Measurements from ENCODE around the gene AKR1C2.

DNA sequence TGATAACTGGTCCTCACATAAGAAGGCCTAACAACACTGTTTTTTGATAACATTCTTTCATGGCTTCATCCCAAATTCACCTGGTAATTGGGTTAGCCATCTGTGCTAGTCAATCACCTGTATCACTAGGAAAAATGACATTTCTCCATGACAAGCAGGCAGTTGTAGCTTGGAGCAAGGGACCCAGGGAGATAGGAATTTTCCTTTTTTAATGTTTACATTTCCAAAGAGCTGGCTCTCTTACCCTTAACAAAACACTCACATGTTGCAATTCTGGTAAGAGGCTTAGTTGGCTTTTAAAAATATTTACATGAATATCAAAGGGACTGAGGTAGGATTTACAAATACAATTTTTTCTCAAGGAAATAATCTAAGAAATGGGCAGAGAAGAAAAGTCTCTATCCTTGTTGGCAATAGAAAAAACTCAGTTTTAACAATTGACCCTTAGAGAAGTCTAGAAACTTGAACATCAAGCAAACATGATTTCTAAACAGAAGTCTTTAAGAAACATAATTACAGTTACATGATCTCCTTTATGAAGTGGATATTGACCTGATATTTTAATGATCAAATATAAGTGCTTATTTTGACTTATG is 56.5 kb downstream of the AKR1C2 start:
- TF ChIP-seq, protein P1, sequence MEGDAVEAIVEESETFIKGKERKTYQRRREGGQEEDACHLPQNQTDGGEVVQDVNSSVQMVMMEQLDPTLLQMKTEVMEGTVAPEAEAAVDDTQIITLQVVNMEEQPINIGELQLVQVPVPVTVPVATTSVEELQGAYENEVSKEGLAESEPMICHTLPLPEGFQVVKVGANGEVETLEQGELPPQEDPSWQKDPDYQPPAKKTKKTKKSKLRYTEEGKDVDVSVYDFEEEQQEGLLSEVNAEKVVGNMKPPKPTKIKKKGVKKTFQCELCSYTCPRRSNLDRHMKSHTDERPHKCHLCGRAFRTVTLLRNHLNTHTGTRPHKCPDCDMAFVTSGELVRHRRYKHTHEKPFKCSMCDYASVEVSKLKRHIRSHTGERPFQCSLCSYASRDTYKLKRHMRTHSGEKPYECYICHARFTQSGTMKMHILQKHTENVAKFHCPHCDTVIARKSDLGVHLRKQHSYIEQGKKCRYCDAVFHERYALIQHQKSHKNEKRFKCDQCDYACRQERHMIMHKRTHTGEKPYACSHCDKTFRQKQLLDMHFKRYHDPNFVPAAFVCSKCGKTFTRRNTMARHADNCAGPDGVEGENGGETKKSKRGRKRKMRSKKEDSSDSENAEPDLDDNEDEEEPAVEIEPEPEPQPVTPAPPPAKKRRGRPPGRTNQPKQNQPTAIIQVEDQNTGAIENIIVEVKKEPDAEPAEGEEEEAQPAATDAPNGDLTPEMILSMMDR (IDR thresholded peaks at IDR 0.05): no peak
- no peak for TF ChIP-seq POLR2A (IDR thresholded peaks at IDR 0.05)
